ENCODE results near the gene KCP. TPM values are rescaled to one million over a fixed set of nuclear protein-coding genes. Genes with fewer than 3 reads are reported as not detected.

KCP gene
- total RNA-seq, 1 experiment from 2014 or later: 5.3 TPM

GRCh38 chr7:128923411-128923800 lies 12.9 kb upstream of the KCP start:
- Mint-ChIP-seq H3K4me3 (no peak overlapping the region), H3K4me1 (peaks cover 17 to 32% of the 10 kb centered on the region in 2 experiments), H3K27me3 (ENCODE audit: low read depth) (peaks cover 11% of the 10 kb centered on the region), H3K27ac (no peak overlapping the region), H3K36me3 (ENCODE audit: insufficient read depth in 1 of 3, low read depth in 3 of 3) (no peaks in the 10 kb centered on the region; a peak in 1 of 7 replicates), H3K9me3 (peaks cover 5 to 6% of the 10 kb centered on the region in 2 experiments; a peak in 3 of 5 replicates)
- Histone ChIP-seq H2AFZ (ENCODE audit: low read length) (no peak overlapping the region), H2BK20ac (ENCODE audit: low read depth, low read length, poor library complexity, severe bottlenecking) (no peak overlapping the region), H4K20me1 (ENCODE audit: control insufficient read depth, insufficient read depth, insufficient read length) (no peaks in the 10 kb centered on the region), H4K5ac (ENCODE audit: insufficient read length, low read depth, low read length) (no peak overlapping the region), H3K27ac (ENCODE audit: insufficient read length, low read depth, low read length) (no peak overlapping the region), H3K27me3 (ENCODE audit: insufficient read depth, low read length) (no peaks in the 10 kb centered on the region), H2AK5ac (ENCODE audit: insufficient read length, low read length) (no peak overlapping the region), H3K4me2 (ENCODE audit: insufficient read depth, insufficient read length, low read length) (no peak overlapping the region), H2BK15ac (ENCODE audit: low read depth, low read length) (no peak overlapping the region), H2BK120ac (ENCODE audit: low read depth, low read length, poor library complexity, severe bottlenecking) (no peak overlapping the region), H3K23me2 (ENCODE audit: insufficient read length, low read depth, low read length, poor library complexity, severe bottlenecking) (no peaks in the 10 kb centered on the region), H2BK5ac (ENCODE audit: insufficient read length, low read length) (no peak overlapping the region), H3K18ac (ENCODE audit: insufficient read length, low read depth, low read length) (no peak overlapping the region), H3K56ac (ENCODE audit: insufficient read length, low read depth, low read length) (no peak overlapping the region), H3K4me1 (ENCODE audit: insufficient read depth, low read length) (no peaks in the 10 kb centered on the region; the same call in 1 of the 2 replicates), H3K14ac (ENCODE audit: insufficient read depth, low read length) (no peak overlapping the region), H3K9ac (ENCODE audit: extremely low read depth, insufficient read length, low read length) (no peak overlapping the region), H3K23ac (ENCODE audit: insufficient read length, low read depth, low read length) (no peak overlapping the region), H3K9me3 (ENCODE audit: control insufficient read depth, low read depth, low read length) (no peaks in the 10 kb centered on the region), H3K79me2 (ENCODE audit: insufficient read depth, low read length) (no peaks in the 10 kb centered on the region), H3K4ac (ENCODE audit: low read depth, low read length) (no peak overlapping the region), H4K91ac (ENCODE audit: insufficient read length, low read depth, low read length) (no peak overlapping the region), H3T11ph (ENCODE audit: low read length) (no peak overlapping the region), H4K8ac (replicated peaks; ENCODE audit: insufficient read length, low read depth, low read length) (no peak overlapping the region), H3K79me1 (ENCODE audit: insufficient read depth, low read depth, low read length, poor library complexity, severe bottlenecking) (no peaks in the 10 kb centered on the region), H2BK12ac (ENCODE audit: insufficient read length, low read depth, low read length) (no peak overlapping the region)
- WGBS (ENCODE audit: extremely low coverage, insufficient read length, low lambda C conversion rate): no CpG with 5 or more reads among the region's 5 CpGs
- no peak for DNase-seq
- TF ChIP-seq CTCF (conservative IDR thresholded peaks at IDR 0.05): no peak
